SK-N-SH (cell line): ENCODE results near the gene SCUBE3.

Experiments
- CTCF ChIP-seq: fragments of 200-600 bp; sonication (generic); IDR thresholded peaks from 2 replicates; pipeline ENCODE4 v1.6.1; 2017; ENCODE audit warnings: antibody characterized with exemption, mild to moderate bottlenecking, moderate library complexity
- EZH2phosphoT487 ChIP-seq: fragments of 200-600 bp; sonication (generic); IDR thresholded peaks from 2 replicates; pipeline ENCODE4 v1.6.1; 2017; ENCODE audit warnings: low read depth, mixed run types, mild to moderate bottlenecking, antibody characterized with exemption, moderate library complexity, borderline replicate concordance
- IRF3 ChIP-seq: fragments of 150-350 bp; IDR thresholded peaks from 2 replicates; pipeline ENCODE4 v1.6.1; 2016; ENCODE audit warnings: mild to moderate bottlenecking, low read depth, low read length
- JUND ChIP-seq: IDR thresholded peaks from 2 replicates; pipeline ENCODE4 v1.4.0; 2012
- RFX5 ChIP-seq: IDR thresholded peaks from 2 replicates; pipeline ENCODE4 v1.6.1; 2012; ENCODE audit warnings: mild to moderate bottlenecking, improper control_type of control experiment, low read length
- SIN3A ChIP-seq: IDR thresholded peaks from 2 replicates; pipeline ENCODE4 v1.6.1; 2012; ENCODE audit warnings: low read depth, mild to moderate bottlenecking, low read length, moderate library complexity, borderline replicate concordance

- TF ChIP-seq CTCF = no peak
- TF ChIP-seq EZH2phosphoT487 = no peak
- no peak for TF ChIP-seq JUND
- no peak for TF ChIP-seq IRF3
- no peak for TF ChIP-seq RFX5
- no peak for TF ChIP-seq SIN3A
Measured at GRCh38 chr6:35215665-35216411, 2.1 kb downstream of the SCUBE3 start.
